Measurements from ENCODE around the gene TSPO2. TPM values are rescaled to one million over a fixed set of nuclear protein-coding genes. Genes with fewer than 3 reads are reported as not detected.

TSPO2 gene
- total RNA-seq, 1 donor, result not detected

DNA sequence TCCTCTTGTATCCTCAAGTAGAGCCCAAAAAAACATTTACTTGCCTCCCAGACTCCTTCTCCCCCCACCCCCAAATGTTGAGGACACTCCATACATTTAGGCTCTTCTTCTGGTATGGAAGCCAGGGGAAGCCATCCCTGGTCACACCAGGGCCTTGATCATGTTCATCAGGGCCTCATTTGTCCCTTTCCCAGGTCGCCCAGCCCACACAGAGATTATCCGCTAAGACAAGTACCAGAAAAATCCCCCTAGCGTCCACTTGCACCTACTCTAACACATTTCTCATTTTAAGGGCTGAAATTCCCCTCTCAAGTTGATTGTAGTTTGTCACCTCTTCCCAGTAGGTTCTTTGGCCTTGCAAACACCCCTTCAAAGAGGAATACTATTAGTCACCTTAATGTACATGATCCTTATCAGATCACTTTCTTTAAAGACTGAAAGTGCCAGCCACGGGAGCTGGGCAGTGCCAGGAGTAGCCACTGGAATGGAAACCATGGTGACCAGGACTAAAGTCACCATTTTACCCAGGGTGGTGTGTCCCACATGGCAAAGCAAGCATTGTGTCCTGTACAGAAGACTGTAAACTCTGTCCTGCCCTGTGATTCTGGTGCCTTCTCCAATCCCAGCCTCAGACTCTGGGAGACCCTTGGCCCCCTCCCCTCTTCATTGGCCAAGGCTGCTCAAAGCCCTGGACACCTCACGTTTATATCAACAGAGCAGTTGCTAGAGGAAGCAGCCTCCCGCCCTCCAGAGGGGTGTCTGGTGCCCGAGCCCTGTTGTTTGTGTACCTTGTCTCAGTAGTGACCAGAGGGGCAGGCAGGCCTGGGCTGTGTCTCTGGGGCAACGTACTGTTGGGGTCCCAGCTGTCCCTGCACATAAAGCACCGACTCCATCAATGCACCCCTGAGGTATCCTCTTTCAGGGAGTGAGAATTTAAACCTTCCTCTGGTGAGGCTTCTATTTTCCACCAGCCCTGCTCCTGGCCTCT is 5.8 kb downstream of the TSPO2 start:
- no peak for DNase-seq (ENCODE audit: low read depth)
- TF ChIP-seq, protein P1, sequence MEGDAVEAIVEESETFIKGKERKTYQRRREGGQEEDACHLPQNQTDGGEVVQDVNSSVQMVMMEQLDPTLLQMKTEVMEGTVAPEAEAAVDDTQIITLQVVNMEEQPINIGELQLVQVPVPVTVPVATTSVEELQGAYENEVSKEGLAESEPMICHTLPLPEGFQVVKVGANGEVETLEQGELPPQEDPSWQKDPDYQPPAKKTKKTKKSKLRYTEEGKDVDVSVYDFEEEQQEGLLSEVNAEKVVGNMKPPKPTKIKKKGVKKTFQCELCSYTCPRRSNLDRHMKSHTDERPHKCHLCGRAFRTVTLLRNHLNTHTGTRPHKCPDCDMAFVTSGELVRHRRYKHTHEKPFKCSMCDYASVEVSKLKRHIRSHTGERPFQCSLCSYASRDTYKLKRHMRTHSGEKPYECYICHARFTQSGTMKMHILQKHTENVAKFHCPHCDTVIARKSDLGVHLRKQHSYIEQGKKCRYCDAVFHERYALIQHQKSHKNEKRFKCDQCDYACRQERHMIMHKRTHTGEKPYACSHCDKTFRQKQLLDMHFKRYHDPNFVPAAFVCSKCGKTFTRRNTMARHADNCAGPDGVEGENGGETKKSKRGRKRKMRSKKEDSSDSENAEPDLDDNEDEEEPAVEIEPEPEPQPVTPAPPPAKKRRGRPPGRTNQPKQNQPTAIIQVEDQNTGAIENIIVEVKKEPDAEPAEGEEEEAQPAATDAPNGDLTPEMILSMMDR (IDR thresholded peaks at IDR 0.05; ENCODE audit: insufficient read depth, low read length), result no peak
- no peak overlapping the region for H3K4me3 ChIP-seq (ENCODE audit: low read depth, low read length)

DNA sequence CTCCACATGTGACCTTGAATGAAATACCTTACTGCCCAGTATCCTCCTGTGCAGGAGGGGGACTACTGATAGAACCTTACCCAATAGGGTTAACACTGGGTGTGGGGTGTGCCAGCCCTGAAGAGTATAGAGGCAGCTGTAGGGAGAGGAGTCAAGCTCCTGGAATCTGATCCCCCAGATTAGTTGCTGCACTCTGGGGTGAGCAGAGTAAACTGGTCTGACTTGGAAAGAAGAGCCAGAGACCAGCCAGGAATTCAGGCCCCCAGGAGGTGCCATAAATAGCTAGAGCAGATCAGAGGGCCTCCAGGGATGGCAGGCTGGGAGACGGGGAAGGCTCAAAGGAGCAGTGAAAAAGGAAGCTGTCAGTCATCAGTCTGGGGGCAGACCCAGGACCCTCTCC is 7.3 kb downstream of the TSPO2 start:
- H3K4me3 ChIP-seq (ENCODE audit: low read depth, low read length), result no peak overlapping the region
- no peak for DNase-seq (ENCODE audit: low read depth)
- TF ChIP-seq, protein P1 (IDR thresholded peaks at IDR 0.05; ENCODE audit: insufficient read depth, low read length), result no peak

DNA sequence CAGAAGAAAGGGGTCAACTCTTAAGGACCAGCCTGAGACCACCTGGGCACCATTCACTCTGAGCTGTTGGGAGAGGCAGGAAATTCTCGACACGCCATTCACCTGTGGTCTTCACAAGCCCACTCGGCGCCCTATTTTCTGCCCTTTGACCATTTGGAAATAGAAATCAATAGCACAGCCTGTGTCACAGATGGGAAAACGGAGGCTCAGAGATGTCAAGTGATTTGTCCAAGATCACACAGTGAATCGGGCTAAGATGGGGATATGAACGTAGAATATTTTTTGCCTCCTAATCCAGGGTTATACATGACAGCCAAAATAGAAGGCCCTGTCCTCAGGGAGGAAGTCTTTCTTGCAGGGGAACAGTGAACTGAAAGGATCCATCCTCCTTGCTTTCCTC is 7.7 kb downstream of the TSPO2 start:
- TF ChIP-seq, protein P1 (IDR thresholded peaks at IDR 0.05; ENCODE audit: insufficient read depth, low read length), result no peak
- no peak overlapping the region for H3K4me3 ChIP-seq (ENCODE audit: low read depth, low read length)
- DNase-seq (ENCODE audit: low read depth), result no peak

DNA sequence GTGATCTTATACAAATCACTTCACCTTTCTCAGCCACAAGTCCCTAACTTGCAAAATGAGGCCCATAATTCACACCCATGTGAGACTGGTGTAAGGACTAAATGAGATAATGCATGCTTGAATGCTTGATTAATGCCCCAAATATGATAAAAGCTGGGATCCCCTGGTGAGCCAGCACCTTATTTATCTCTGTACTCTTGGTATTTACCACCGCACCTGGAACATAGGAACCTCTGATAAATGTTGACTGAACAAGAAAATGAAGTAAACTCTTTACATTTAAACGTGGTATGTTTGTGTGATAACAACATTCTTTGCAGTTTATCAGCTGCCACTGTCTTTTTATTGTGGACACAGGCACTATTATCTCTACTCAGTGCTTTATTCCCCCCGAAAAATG is 8.3 kb downstream of the TSPO2 start:
- no peak for DNase-seq (ENCODE audit: low read depth)
- TF ChIP-seq, protein P1 (IDR thresholded peaks at IDR 0.05; ENCODE audit: insufficient read depth, low read length), result no peak
- no peak overlapping the region for H3K4me3 ChIP-seq (ENCODE audit: low read depth, low read length)

DNA sequence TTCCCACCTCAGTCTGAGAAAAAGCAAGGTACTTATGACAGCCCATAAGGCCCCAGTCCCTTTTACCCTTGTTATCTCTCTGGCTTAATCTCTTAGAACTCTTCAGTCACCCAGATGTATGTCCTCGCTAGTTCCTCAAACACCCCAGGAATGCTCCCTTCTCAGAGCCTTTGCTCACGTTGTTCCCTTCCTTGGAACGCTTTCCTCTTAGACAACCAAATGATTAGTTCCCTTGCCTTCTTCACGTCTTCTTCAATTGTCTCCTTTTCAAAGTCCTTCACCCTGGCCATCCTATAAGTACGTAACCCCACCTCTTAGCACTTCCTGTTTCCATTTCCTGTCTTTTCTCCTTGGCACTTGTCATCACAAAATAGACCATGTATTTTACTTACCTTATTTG is 9.6 kb downstream of the TSPO2 start:
- TF ChIP-seq, protein P1 (IDR thresholded peaks at IDR 0.05; ENCODE audit: insufficient read depth, low read length), result no peak
- H3K4me3 ChIP-seq (ENCODE audit: low read depth, low read length), result no peak overlapping the region
- no peak for DNase-seq (ENCODE audit: low read depth)

DNA sequence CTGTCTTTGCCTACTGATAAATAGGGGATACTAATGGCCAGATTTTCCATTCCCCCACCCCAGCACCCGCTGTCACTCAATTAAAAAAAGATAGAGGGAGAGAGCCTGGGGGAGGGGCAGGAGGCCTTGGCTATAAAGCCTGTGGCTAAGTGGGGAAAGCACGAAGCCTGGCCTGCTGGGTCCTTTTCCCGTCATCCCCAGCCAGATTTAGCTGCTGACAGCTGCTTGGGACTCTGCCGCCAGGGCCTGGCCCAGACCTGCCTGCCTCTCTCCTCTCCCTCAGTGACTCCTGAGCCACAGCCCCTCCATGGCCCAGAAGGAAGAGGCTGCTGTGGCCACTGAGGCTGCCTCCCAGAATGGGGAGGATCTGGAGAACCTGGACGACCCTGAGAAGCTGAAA is 10.8 kb downstream of the TSPO2 start, which contains the start of gene APOBEC2:
Gene APOBEC2, plus strand, starts transcription at position 162 of the 400 bp plus-strand sequence. Its CDS starts 146 bp downstream, at position 308.
- no peak within 1 kb of the TSS for H3K4me3 ChIP-seq (ENCODE audit: low read depth, low read length)
- TF ChIP-seq, protein P1 (IDR thresholded peaks at IDR 0.05; ENCODE audit: insufficient read depth, low read length), result no peak
- no peak for DNase-seq (ENCODE audit: low read depth)
